HG03432 (cell line): ENCODE data around the gene ALK.
A peak's percentile ranks its signal among the peaks of the same experiment; 100 is the strongest.

Experiments
- ATAC-seq: cut with Tn5 transposase; IDR thresholded peaks from one replicate; pipeline ENCODE4 v1.9.1; 2021; ENCODE audit warnings: mild to moderate bottlenecking, moderate library complexity; ENCODE audit not compliant: unreplicated experiment

ALK gene

DNA sequence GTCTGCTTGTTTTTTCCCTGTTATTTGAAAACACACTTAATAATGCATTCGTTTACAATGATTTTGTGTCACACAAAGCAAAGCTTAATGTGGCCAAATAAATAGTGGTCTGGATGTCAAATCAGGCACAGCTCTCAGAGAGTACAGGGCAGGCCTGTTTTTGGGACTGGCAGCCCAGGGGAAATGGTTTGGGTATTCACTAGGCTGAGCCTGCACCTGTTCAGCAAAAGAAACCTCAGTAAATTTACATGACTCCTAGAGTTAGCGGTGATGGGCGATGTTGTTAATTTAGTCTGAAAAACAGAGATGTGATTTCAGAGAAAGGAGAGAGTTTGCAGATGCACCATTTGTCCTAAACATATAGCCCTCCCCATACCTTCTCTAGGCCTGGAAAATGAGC, 197.1 kb downstream of the ALK start:
- ATAC-seq: no peak

DNA sequence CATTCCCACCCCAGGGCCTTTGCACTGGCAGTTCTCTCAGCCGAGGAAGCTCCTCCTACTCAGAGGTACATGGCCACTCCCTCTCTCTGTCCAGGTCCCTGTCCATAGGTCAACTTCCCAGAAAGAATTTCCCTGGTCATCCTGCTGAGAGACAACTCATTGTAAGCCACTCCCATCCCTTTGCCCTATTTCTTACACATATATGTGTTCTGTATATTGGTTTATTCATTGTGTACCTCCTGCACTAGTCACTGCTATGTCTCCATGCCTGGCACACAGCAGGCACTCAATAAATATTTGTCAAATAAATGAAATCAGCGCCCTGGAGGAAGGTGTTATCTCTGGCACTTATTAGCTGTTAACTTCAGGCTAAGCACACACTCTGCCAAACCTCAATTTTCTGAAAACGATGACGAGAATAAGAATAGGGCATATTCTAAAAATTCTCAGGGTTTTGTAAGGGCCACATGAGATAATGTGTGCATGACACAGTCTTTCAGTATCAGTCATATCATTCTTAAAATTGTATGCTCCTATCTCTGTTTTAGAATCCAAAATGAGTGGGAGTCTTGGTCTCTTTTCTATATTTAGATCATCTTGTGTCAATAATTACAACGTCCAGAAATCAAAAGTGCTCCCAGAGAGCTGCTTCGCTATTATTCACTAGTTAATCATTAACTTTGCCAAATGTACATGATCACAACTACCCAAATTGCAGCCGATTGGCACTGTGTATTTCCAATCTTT, 198.0 kb downstream of the ALK start:
- peak; percentile 91 for ATAC-seq

- ATAC-seq: no peak
Measured at GRCh38 chr2:29719639-29720038, 201.7 kb downstream of the ALK start.

- ATAC-seq: no peak
Measured at GRCh38 chr2:29718076-29718686, 203.2 kb downstream of the ALK start.

DNA sequence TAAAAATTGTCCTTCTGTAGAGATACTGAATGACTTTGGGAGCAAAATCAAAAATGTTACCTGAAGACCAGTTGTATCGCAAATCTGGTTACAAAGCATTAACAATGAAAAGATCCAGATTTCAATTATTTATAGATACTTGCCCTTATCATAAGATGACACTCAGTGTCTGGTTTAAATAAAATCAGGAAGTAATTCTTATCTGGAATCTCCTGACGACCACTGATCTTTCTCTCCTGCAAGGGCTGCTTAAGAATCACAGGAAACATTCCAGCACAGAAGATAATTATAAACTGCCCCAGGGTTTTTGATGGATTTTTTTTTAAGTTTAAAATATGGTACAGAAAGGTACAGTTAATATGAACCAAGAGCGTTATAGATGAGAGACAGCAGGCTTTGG, 205.7 kb downstream of the ALK start:
- ATAC-seq: no peak

GRCh38 chr2:29714333-29714732, 207.1 kb downstream of the ALK start:
- ATAC-seq: no peak

- ATAC-seq: no peak
Measured at GRCh38 chr2:29706171-29706720, 215.1 kb downstream of the ALK start.

DNA sequence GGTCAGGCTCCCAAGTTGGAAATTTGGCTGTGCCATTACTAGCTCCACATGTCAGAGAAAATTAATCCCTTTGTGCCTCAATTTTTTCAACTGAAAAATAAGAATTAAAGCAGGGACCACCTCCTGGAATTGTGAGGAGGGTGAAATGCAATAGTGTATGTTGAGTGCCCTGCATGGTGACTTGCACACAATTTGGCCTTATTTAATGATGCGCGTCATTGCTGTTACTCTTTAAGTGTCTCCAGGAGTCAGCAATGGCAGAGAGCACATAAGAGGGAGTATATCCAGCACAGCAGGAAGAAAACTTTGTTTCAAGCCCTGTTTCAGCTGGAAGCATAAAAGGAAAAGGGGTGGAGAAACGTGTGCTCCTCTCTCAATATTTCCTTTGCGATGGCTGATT, 215.8 kb downstream of the ALK start:
- no peak for ATAC-seq

DNA sequence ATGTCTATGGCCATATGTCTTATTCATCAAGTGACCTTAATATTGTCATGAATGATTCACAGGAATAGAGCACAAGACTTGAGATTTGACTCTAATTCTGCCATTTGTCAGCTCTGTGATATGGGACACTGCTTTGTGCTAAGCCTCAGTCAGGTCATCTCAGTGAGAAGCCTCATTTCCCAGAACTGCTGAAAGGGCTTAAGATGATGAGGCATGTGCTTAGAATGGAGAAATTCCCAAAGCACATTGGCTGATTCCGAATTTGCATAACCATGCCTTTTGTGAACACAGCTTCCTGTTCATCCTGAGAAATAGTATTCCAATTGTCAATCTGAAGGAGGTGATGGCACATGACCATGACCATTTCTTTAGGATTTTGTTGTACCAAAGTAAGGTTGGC, 218.1 kb downstream of the ALK start:
- ATAC-seq: no peak

DNA sequence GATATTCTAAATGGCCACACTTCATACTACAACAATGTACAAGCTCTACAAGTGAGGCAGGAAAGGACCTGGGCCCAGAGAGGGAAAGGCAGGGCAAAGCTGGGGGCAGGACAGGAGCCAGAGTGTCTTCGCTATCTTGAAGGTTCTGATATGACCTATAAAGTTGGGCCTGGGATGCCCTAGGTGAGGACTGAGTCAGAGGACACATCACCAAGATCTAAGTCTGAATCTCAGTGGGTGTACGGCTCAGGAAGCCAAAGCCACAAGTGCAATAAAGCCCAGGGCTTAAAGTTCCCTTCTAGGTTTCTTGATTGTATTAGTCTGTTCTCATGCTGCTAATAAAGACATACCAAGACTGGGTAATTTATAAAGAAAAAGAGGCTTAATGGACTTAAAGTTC, 219.1 kb downstream of the ALK start:
- ATAC-seq: no peak

DNA sequence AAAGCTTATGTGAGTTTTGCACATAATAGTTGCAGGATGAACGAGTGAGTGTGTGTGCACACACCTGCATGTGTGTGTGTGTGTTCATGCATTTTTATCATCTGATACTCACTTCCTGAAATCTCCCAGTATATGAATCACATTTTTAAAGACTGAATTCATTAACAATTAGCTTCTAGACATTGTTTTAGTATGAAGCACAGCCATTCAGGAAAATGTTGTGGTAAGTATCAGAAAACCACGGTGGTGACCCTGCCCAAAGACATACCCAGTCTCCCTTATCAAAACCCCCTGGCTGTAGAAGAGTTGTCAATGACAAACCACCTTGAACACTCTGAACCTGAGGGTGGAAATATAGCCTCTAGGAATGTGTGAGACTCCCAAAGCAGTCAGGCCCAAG, 220.8 kb downstream of the ALK start:
- no peak for ATAC-seq

DNA sequence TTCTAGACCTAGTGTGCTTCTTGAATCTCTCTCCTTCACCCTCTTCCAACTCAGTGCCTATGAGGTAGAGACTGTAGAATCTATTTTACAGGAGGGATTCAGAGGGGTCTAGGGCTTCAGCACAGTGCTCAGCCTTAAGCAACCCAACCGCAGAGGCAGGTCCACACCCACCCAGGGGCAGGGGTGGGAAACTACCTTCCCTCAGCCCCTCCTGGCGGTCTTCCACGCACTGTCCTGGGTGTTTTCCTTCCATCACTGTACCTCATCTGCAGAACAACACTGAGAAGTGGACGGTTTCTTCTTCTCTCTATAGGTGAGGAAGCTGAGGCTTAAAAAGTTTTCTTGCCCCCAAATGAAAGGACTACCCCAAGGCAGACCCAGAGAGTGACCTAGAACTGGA, 222.3 kb downstream of the ALK start:
- ATAC-seq: no peak

- no peak for ATAC-seq
Measured at GRCh38 chr2:29698216-29698615, 223.2 kb downstream of the ALK start.

DNA sequence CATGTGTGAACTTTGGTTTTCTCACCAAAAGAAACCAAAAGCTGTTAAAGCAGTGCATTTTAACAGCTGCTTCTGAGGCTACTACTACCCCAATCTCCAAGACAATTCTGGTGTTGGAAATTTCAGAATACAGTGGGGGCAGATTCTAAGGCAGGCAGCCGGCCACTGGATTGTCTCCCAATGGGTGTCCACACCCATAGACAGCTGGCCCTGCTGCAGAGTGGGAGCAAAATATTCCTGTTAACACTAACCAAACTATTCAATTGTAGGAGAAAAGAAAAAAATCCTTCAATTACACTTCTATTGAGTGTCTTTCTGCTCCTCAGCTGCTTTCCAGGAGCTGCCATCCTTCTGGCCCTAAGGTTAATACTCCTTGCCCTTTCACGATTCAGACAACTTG, 223.7 kb downstream of the ALK start:
- ATAC-seq: no peak

GRCh38 chr2:29697181-29697580, 224.2 kb downstream of the ALK start:
- ATAC-seq: no peak

GRCh38 chr2:29694741-29695140, 226.6 kb downstream of the ALK start:
- no peak for ATAC-seq

GRCh38 chr2:29691391-29691950, 229.9 kb downstream of the ALK start:
- ATAC-seq: no peak

DNA sequence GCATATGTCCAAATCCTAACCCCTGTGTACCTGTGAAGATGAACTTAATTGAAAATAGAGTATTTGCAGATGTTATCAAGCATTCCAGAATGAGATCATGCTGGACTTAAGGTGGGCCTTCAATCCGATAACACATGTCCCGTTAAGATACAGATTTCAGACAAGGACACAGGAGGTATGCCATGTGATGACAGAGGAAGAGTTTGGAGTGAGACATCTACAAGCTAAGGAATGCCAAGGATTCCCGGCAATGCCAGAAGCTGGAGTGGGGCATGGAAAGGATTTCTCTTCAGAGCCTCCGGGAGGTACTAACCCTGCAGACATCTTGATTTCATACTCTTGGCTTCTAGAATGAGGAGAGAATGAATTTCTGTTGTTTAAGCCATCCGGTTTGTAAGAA, 231.7 kb downstream of the ALK start:
- no peak for ATAC-seq

GRCh38 chr2:29688429-29688828, 233.0 kb downstream of the ALK start:
- ATAC-seq: no peak

DNA sequence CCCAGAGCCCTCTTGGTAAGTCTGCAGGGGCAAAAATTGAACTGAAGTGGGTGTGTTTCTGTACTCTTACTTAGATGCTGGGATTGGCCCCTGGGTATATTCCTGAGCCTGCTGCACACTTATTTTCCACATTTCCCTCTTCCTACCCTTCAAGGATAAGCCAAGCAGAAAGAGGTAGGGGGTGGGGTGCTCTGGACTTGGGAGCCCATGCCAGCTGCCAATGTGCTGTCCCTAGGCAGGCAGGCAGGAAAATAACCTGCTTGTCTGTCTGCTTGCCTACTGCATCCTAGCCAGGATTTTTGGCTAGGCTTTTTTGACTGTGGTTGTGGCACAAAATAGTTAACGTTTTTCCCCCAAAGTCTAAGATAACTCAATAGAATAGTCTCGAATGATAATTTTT, 234.3 kb downstream of the ALK start:
- no peak for ATAC-seq

DNA sequence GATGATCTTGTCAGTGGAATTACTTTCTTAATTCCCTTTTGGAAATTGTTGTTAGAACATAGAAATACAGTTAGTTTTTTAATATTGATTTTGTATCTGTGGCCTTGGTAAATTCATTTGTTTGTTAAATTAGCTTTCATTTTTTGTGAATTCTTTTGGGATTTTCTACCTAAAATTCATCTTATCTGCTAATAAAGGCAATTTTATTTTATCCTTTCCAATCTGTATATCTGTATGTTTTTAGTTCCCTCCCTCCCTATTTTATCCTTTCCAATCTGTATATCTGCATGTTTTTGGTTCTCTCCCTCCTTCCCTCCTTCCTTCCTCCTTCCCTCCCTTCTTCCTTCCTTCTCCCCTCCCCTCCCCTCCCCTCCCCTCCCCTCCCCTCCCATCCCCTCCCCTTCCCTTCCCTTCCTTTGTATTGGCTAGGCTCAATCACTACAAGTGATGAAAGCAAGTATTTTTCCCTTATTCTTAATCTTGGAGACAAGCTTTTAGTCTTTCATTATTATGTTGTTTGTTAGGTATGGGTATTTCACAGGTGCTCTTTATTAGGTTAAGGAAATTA, 244.4 kb downstream of the ALK start:
- ATAC-seq: no peak

DNA sequence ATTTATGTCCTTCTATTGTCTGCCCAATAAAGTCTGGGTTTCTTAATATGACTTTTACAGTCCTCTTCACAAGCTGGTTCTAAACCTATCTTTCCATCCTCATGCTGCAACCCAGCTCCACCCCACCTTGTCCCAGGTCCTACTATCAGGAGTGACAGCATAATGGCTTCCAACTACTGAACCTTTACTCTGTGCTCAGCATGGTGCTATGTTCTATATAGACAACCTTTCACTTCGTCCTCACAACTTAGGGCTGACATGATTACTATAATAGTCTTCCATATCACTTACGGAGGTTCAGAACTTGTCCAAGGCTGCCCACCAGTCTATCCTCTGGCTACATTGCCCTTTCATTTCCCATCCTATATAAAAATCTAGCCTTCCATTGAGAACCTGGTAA, 256.8 kb downstream of the ALK start:
- no peak for ATAC-seq
